ENCODE data around the gene USP6NL.
"Not testable (repeated sequence)": the region's sequence is repeated elsewhere in the genome, so short reads cannot be mapped to it uniquely, and the experiment has no call there.

The USP6NL gene

DNA sequence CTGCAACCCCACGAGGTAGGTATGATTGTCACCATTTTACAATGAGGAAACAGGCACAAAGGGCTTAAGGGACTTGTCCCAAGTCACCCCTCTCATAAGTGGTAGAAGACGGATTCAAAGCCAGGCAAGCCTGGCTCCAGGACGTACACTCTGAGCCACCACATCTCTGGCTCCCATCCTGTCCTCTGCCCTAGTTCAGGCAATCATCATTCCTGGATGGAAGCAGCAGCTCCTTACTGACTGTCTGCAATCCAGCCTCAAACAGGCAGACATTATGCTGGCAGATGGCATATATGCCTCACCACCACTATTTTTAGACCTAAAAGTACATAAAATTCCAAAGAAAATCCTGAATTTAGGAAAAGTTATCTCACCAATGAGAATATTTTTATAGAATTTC, 100.7 kb downstream of the USP6NL start:
- DNase-seq: no peak

DNA sequence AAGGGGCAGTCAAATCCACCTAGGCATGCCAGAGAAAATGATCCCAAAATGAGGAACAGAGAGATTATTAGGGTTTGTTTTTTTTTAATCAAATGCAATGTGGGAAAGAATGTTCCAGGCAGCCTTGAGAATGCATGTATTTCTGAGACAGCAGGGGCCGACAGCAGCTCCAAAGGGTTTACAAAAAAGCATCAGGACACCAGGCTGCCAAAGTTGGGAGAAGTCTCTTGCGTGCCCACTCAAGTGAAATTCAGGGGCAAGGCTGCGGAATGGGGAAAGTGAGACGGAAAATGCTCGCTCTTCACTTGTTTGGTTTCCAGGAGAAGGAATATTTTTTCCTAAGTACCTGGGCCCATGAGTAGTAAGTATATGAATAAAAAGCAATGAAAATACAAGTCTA, 101.2 kb downstream of the USP6NL start:
- no peak for DNase-seq

DNA sequence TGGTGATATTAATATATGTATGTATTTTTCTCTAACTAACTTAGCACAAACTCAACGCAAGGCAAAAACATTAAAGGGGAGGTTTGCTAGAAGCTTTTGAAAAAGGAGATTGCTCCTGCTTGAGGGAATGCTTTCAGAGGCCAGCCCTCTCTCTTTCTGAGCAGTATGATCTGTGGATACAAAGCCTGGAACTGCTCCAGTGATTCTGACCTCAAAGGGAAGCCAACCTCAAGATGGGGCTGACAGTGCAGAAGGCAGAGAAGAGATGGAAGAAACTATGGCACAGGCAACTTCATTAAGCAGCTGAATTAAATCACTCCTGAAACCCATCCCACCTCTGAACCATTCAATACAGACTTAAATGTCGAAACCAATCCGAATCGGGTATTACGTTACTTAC, 102.4 kb downstream of the USP6NL start:
- no peak for DNase-seq

DNA sequence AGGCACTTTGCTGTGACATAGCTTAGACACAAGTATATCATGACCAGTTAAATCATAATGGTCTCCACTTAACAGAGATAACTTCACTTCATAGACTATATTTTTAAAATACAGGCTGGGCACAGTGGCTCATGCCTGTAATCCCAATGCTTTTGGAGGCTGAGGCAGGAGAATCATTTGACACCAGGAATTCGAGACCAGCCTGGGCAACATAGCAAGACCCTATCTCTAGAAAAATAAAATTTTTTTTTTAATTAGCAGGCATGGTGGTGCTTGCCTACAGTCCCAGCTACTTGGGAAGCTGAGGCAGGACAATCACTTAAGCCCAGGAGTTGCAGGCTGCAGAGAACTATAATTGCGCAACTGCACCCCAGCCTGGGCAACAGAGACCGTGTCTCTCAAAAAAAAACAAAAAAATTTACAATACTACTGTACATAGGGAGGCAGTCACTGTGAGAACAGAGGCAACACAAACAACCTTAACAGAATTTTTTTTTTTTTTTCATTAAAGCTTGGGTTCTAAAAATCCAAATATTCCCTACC, 105.1 kb downstream of the USP6NL start:
- DNase-seq: no peak

DNA sequence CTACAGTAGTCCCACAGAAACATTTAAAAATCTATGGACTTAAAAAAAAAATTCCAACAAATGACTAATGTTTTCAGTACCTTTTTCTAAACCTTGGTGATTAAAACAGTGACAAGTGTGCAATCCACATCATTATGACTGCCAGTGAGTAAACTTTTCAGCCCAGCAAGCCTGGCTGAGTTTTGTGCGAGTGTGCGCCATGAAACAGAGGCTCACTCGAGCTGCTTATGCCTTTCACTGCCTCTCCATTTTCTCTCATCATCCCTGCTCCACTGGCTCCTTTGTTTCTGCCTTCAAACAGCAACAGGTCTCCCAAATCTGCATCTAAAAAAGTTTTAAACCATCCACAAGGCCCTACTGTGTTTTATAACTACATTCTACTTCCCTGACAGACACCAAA, 105.8 kb downstream of the USP6NL start:
- DNase-seq: no peak

DNA sequence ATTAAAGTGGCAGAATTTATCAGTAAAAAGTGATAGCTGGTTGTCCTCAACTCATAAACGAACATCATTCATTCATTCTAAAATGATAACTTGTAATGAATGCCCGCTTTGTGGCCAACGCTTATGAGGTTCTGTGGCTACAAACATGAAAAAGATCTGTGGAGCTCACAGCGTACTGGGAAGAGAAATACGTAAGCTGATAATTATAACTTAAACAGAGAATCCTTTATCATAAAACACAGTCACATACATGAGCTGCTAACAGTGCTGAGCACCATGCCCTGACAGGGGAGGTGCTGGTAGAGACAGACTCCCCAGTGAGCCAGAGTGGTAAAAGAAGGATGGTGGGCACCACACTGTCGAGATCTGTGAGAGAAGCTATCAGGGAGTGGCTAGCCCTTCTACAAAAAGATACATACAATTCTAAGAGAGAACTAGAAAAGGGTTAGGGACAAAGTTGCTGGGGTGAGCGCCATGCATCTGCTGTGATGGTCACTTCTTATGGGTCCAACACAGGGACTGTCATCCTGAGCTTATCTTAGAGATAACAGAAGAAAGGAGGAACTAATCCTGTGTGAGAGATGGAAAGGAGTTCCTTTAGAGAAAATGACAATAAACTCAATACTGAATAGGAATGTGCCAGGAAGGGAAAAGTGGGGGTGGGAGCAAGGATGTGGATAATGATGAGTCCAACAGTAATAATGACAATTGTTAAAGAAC, 106.7 kb downstream of the USP6NL start:
- no peak for DNase-seq

DNA sequence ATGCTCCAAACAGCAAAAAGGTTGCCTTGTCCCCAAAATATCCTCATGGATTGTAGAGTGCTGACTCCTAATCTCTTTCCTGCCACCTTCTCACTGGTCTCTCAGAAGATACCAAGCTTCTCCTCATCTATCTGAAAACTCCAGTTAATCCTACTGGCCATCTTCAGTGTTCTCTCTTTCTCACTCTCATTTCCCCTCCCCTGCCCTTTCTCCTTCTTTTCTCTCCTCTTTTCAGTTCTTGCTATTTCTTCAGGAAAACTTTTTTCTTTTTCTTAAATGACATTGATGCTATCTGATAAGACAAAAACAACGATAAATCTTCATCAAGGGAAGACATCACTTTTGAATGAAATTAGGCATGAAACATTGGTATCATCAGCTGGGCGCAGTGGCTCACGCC, 109.8 kb downstream of the USP6NL start:
- no peak for DNase-seq

DNA sequence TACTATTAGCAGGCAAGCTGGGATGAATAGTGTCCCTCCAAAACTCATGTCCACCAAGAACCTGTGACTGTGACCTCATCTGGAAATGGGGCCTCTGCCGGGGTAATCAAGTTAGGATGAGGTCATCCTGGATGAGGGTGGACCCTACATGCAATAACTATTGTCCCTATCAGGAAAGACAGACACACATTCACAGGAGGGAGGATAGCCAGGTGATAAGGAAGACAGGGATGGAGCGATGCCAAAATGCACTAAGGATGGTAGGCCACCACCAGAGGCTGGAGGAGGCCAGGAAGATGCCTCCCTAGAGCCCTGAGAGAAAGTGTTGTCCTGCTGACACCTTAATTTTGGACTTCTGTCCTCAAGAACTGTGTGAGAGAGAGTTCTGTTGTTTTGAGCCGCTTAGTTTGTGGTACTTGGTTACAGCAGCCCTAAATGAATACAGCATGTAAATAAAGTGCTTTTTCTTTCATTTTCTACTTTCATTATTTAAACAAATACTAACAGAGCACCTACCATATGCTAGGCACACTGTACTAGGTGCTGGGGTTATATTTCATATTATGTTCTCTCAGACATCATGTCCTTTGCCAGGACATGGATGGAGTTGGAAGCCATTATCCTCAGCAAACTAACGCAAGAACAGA, 111.9 kb downstream of the USP6NL start:
- DNase-seq: no peak

DNA sequence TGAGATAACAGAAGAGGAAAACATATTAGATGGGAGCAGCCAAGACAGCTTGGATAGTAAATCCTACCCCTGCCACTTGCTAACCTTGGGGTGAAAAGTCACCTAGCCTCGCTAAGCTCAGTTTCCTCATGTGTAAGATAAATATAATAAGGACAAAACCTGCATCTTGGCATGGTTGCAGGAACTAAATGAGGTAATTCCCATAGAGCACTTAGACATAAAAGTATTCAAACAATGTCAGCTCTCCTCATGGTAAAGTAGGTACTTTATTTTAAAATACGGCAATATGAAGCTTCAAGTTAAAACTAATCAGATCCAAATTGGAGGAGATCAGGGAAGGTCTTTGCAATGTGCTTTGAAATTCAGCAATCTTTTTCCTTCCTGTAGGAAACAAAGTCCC, 113.1 kb downstream of the USP6NL start:
- DNase-seq: no peak

DNA sequence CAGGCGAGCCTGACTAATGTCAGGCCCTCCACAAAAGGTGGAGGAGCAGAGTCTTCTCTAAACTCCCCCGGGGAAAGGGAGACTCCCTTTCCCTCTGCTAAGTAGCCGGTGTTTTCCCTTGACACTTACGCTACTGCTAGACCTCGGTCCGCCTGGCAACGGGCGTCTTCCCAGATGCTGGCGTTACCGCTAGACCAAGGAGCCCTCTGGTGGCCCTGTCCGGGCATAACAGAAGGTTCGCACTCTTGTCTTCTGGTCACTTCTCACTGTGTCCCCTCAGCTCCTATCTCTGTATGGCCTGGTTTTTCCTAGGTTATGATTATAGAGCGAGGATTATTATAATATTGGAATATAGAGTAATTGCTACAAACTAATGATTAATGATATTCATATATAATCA, 116.5 kb downstream of the USP6NL start:
- not testable (repeated sequence) for DNase-seq

DNA sequence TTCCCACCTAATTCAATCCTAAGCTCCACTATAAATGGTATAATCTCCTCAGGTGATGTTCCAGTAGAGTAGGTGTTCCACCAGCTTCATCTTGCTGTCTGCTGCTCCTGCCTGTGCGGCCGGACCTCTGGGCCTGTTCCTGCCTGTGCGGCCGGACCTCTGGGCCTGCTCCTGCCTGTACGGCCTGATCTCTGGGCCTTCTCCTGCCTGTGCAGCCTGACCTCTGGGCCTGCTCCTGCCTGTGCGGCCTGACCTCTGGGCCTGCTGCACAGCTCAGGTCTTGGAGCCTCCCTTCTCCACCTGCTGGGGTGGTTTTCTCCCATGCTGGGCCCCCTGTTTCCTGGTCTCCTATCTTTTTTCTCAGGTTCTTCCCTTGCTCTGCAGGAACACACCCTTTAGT, 117.8 kb downstream of the USP6NL start:
- DNase-seq: no peak

DNA sequence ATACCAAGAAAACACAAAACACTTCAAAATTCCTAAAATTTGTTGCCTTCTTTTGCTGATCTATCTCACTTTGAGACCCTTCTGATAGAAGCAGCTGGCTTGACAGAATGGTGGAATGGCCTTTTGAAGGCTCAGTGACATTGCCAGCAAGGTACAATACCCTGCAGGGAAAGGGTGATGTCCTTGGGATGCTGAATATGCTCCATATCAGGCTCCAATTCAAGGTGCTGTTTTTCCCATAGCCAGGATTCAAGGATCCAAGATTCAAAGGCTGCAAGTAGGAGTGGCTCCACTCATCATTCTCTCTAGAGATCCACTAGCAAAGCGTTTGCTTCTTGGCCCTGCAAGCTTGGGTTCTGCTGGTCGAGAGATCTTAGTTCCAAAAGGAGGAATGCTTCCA, 120.4 kb downstream of the USP6NL start:
- no peak for DNase-seq

DNA sequence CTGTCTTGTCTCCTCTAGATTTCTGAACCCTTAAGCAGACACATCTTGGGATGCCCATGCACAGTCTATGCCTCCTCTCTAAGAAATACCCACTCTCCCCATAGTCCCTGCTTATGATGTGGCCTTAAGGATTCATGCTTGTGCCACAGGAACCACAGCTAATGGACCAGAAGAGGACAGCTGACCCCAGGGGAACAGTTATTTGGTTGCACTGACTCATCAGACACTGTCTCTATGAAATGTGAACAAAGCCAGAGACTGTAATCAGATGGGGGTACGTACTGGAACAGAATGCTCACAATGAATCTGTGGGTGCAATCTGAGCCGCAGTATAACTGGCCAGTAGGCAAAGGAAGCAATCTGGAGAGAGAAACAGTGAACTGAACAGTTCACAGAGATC, 121.9 kb downstream of the USP6NL start:
- no peak for DNase-seq

DNA sequence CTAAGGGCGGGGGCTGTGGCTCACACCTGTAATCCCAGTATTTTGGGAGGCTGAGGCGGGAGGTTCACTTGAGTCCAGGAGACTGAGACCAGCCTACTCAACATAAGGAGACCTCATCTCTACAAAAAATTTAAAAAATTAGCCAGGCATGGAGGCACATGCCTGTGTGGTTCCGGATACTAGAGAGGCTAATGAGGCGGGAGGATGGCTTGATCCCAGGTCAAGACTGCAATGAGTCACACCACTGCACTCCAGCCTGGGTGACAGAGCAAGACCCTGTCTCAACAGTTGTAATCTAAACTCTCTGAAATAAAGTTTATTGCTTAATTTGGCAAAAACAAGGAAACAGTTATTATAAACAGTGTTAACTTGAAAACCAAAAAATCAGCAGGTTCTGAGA, 123.3 kb downstream of the USP6NL start:
- no peak for DNase-seq

DNA sequence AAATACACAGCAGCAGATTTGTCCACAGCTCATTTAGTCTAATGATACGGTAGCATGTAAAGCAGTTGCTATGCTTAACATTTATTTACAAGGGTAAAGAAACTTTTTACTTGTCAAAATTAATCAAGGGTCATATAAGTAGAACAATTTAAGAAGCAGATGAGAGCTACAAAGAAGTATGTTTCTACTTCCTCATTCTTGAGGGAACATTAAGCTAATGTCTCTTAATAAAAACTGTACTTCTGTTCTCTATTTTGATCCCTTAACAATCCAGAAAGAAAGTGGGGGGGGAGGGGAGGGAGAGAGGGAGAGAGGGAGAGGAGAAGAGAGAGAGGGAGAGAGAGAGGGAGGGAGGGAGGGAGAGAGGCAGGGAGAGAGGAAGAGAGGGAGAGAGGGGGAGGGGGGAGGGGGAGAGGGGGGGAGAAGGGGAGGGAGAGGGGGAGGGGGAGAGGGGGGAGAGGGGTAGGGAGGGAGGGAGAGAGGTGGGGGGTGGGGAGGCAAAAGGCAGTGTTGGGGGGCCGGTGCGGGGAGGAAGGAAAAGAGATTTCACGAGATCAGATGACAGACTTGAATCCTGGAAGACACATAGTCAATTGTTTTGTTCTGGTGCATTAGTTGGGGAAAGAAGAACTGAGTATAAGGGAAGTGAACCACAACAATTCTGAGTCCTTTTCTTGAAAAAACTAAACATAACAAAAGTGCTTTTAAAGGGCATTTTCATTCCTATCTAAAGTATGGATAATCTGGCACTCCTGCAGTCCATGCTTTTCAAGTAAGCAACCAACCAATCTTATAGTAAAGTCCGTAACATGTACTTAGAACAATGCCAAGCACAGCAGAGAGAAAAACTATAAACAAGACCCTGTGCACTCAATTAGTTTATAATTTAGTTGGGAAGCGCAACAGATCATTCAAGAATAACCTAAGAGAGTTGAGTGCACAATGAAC, 128.0 kb downstream of the USP6NL start:
- DNase-seq: no peak

DNA sequence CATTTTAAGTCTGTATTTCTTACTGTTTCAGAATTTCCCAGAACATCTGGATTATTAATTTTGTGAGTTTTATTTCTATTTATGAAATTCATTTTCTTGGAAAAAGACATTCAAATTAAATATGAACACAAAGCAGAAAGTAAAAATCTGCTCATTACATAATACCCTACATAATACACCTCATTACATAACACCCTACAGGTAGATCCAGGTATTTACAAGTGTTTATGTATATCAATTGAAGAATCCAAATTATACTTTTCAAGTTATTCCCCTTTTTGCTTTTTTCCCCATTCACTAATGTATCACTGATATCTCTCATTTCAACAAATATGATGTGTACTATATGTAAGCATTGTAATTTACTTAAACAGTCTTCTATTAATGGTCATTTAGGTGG, 129.1 kb downstream of the USP6NL start:
- DNase-seq: no peak

DNA sequence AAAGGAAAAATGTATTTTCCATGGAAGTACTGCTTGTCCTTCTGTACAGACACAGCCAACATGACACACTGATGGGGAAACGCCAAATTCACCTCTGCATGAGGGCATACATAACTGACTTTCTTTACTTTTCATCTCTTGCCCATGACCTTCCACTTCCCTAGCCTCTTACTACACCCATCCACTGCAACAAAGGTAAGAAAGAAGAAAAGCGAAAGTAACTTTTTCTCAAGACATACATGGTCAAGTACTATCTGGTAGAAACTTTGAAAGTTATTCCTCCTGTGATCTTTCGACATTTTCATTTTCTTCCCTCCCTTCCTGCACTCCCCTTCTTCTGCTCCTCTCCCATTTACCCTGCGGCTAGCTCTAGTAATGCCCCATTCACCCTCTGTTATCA, 130.8 kb downstream of the USP6NL start:
- no peak for DNase-seq

DNA sequence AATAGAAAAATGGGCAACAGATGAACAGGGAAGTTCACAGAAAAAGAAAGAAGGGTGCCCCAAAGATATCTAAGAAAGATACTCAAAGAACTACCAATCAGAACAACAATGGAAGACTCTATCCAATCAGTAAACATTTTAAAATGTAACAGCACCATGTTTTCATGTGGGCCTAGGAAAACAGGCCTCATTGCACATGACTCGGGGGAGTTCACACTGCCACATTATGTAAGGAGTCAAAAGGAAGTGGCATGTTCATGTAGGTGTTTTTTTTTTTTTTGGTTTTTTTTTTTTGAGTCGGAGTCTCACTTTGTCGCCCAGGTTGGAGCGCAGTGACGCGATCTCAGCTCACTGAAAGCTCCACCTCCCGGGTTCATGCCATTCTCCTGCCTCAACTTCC, 132.2 kb downstream of the USP6NL start:
- DNase-seq: no peak

DNA sequence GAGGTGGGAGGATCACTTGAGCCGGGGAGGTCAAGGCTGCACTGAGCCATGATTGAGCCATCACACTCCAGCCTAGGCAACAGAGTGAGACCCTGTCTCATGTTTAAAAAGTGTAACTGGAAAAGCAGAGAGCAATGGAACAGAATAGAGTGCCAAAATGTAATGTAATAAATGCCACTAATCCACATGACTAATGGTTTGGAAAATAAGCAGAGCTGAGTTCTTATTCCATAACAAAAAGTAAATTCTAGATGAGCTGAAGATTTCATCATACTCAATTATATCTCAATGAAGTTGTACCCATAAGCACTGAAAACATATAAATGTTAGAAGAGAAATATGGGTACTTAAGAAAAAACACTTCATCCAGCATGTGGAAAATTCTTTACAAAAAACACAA, 132.6 kb downstream of the USP6NL start:
- no peak for DNase-seq

DNA sequence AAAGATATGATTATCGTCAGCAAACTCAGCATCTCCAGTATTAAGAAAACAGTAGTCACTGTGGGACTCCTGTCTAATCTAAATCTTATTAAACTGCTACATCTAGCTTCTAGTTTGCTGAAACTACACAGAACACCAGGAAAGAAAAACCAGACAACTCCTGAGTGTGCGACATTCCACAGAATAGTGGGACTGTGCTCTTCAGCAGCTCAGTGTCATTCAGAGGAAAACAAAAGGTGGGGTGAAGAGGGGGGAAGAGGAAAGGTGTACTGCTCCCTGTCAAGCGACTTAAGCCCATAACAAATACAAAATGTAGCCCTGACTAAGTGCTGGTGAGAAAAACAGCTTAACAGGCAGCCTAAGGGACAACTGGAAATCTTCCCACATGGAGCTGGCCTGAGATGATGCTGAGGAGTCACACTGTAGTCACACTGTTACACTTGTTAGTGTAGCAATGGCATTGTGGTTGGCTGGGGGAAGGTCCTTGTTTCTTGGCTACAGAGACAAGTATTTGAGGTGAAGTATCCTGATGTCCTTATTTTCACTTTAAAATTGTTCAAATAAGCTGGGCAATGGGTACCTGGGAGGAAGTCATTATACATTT, 135.5 kb downstream of the USP6NL start:
- no peak for DNase-seq

DNA sequence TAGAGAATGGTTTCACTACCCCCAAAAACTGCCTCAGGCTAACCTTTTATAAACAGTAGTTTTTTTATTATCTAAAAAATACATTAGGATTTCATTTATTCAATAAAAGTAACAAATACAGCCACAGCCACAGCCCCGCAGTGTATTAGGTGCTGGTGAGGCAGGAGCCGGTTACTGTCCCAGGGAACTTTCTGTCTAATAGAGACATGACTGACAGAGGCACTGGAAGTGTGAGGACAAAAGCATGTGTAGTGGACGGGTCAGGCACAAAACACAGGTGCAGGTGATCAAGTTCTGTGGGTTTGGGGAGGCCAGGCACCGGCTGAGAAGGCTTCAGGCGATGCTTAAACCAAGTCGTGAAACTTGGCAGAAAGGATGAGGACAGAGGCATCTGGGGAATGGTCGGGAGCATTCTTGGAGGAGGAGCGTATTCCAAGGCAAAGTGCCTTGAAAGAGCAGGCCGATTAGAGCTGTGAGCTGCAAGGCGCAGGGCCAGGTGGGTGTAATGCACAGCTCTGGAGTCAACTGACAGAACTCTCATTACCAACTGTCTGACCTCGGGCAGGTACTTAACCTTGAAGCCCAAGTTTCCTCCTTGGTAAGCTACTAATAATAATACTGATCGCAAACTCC, 138.2 kb downstream of the USP6NL start:
- no peak for DNase-seq

DNA sequence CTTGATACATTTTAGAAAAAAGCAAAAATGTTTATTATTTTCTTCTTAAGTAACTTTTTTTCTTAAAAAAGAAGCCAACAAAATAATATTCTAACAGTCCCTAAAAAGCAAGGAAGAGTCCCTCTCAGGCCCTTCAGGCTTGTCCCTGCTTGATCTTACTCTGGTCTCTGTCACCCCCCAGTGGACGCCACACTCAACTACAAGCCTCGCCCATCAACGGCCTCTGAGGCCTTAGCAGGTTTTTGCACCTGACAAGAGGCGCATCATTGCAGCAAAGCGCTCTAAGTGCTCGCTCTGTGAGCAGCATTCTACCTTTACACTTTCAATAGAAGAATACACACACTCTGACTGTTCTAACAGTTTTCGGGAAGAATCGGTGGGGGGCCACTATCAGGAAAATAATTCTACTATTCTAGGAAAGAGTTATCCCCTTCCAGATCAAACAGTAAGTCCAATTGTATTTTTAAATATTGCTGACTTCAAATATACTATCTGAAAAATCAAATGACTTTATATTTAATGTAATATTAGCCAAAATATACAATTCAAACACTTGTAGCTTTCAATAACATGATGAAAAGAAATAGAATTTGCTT, 139.2 kb downstream of the USP6NL start:
- DNase-seq: peak; percentile 57
